GM08714 (cell line): ENCODE data around the gene NAA20.

ENCODE experiments used
- H3K4me3 ChIP-seq: fragments of 200-500 bp; sonication (Bioruptor generic); 2 replicates; pipeline ENCODE4 v1.5.1; 2014; ENCODE audit warnings: mild to moderate bottlenecking, low read length, inconsistent platforms
- ZNF274 ChIP-seq: IDR thresholded peaks from 2 replicates; pipeline ENCODE4 v1.6.1; 2012; ENCODE audit warnings: mild to moderate bottlenecking, low read depth, low read length

The NAA20 gene

GRCh38 chr20:20060234-20060998 lies 43.3 kb downstream of the NAA20 start:
- no peak for TF ChIP-seq ZNF274
- H3K4me3 ChIP-seq: no peak overlapping the region

- H3K4me3 ChIP-seq: no peak overlapping the region
- TF ChIP-seq ZNF274: no peak
These were observed 47.0 kb downstream of the NAA20 start for GRCh38 chr20:20063941-20064702.

GRCh38 chr20:20065361-20065760 lies 48.2 kb downstream of the NAA20 start:
- TF ChIP-seq ZNF274: no peak
- H3K4me3 ChIP-seq: no peak overlapping the region

- TF ChIP-seq ZNF274: no peak
- H3K4me3 ChIP-seq: no peak overlapping the region
These were observed 53.9 kb downstream of the NAA20 start for GRCh38 chr20:20070871-20071726.

GRCh38 chr20:20073801-20074371 lies 56.7 kb downstream of the NAA20 start:
- TF ChIP-seq ZNF274: no peak
- no peak overlapping the region for H3K4me3 ChIP-seq

- H3K4me3 ChIP-seq: no peak overlapping the region
- no peak for TF ChIP-seq ZNF274
These were observed 57.9 kb downstream of the NAA20 start for GRCh38 chr20:20075032-20075431.

- TF ChIP-seq ZNF274: no peak
- H3K4me3 ChIP-seq: no peak overlapping the region
These were observed 59.3 kb downstream of the NAA20 start for GRCh38 chr20:20076297-20077065.

- no peak for TF ChIP-seq ZNF274
- no peak overlapping the region for H3K4me3 ChIP-seq
These were observed 60.9 kb downstream of the NAA20 start for GRCh38 chr20:20078041-20078440.

- H3K4me3 ChIP-seq: no peak overlapping the region
- no peak for TF ChIP-seq ZNF274
These were observed 62.1 kb downstream of the NAA20 start for GRCh38 chr20:20079102-20079784.
